Activated CD4-positive, alpha-beta T cell treated with anti-CD3 and anti-CD28 coated beads, Interleukin-2, amount 50 U/mL, for 48 hours (primary cell): ENCODE measurements around the gene ACOT6.
"Not testable (repeated sequence)": the region's sequence is repeated elsewhere in the genome, so short reads cannot be mapped to it uniquely, and the experiment has no call there.

Experiments
- DNase-seq, 2 experiments: peaks; one replicate each; pipeline ENCODE4 v3.0.0-alpha.2; 2020

Gene ACOT6

DNA sequence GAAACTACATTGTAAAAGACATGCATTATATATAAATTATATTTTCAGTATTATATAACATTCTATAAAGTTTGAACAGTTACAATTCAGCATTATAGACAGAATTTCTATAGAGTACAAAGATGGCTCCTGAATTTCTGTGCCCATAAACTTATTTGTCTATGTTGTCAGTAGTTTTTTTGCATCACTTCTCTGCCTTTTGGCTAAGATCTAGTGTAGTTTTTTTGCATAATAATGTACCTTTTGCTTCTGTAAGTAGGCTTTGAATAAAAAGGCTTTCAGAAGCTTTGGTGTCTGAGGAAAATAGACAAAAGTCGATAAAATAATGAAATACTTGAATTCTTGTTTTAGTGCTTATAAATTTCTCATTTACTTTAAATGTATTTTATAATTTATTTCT, 43.5 kb downstream of the ACOT6 start:
- DNase-seq: no peak

DNA sequence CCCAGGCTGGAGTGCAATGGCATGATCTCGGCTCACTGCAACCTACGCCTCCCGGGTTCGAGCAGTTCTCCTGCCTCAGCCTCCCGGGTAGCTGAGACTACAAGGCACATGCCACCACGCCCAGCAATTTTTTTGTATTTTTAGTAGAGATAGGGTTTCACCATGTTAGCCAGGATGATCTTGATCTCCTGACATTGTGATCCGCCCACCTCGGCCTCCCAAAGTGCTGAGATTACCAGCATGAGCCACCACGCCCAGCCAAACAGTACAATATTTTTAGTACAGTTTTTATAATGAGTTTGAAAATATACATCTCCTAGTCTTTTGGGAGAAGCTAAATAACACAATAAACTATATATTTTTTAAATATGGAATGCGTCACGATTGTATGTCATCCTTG, 46.9 kb downstream of the ACOT6 start:
- not testable (repeated sequence) for DNase-seq

DNA sequence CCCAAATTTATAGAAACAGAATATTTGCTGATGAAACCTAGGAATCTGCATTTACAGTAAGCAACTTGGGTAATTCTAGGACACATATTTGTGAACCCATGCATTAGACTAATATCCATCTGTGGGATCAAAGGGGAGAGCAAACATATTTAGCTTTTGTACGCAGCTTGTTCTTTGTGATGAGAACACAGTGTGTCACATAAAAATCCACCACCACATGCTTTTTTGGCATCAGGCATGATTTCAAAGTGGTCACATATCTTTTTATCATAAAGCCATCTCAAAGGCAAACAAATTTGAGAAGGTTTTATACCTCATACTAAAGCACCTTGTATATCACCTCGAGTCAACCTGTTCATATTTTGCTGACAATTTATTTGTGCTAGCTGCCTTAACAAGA, 48.2 kb downstream of the ACOT6 start:
- DNase-seq: no peak

DNA sequence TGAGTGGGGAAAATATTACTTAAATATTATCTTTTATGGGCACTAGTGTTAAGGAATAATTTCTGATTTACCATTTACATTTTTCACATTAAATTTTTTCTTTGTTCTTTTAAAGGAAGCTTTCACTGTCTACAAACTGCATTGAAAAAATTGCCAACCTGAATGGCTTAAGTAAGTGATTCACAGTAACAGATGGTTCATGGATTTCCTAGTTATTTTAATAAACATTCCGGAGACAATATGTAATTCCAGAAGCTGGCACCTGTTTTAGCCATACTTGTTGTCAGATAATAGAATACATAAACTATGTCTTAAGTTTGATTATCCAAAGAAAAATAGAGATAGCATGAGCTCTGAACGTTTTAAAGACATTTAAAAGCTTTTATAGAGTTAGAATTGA, 49.6 kb downstream of the ACOT6 start:
- DNase-seq: no peak

DNA sequence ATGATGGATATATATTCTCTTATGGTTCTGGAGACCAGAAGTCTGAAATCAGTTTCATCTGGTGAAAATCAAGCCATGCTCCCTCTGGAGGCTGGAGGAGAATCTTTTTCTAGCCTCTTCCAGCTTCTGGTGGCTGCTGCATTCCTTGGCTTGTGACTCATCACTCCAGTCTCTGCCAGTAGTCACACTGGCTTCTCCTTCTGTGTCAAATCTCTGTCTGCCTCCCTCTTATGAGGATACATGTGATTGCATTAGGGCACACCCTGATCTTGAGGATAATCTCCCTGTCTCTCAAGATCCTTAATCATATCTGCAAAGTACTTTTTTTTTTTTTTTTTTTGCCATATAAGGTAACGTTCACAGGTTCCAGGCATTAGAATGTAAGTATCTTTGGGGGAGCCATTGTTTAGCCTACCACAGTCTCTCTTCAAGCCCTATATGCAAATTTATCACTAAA, 50.2 kb downstream of the ACOT6 start:
- no peak for DNase-seq

DNA sequence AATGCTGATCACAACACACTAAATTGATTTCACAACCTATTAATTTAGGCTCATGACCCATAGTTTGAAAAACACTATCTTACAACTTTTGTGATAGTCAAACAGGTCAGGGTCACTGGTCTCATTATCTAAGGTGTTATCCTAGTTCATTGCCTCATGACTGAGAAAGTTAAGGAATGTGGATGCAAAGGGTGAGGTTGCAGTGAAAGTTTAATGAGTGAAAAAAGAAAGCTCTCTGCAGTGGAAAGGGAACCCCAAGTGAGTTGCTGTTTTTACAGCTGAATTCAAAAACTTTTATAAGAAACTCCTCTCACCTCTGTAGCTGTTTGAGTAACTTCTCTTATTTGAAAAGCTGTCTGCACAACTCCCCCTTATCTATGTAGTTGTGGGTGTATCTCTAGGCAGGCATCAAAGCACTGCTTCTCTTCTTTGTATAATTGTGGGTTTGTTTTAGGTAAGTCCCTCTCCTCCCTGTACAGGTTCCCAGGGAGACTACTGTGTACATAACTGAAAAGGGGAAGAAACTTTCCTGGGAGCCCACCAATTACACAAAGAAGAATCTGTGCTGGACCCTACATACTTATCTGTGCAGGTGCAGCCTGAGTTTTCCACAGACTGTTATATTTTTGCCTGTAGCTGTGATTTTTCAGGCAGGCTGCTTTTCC, 51.4 kb downstream of the ACOT6 start:
- DNase-seq: no peak

DNA sequence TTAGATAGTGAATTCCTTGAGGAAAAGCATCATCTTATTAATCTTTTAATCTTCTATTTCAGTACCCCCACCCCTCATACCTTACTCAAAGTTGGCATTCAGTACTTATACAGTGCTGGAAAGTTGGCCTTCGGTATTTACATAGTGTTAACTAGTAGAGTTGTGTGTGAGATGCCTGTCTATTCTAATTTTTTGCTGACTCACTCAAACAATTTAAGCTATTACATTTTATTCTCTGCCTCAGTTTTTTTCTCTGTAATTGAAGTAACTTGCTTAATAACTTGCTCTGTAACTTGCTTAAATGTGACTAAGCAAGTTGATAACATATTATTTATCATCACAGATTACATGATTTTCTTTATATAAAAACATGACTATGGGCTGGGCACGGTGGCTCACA, 52.8 kb downstream of the ACOT6 start:
- no peak for DNase-seq

DNA sequence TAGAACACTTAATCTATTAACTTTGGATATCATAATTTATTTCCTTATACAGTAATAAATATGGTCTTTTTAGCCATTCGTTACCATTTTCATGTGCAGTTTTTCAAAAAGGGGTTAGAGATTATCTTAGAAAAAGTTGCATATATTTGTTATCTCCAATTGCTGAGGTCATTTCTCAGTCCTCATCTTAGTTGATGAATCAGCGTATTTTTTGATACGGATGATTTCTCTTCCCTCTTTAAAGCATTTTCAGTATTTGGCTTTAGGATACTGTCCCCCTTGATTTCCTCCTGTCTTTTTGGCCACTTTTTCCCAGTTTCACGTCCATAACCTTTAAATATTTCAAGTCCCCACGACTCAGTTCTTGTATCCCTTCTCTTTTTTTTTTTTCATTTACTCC, 54.3 kb downstream of the ACOT6 start:
- DNase-seq: no peak

DNA sequence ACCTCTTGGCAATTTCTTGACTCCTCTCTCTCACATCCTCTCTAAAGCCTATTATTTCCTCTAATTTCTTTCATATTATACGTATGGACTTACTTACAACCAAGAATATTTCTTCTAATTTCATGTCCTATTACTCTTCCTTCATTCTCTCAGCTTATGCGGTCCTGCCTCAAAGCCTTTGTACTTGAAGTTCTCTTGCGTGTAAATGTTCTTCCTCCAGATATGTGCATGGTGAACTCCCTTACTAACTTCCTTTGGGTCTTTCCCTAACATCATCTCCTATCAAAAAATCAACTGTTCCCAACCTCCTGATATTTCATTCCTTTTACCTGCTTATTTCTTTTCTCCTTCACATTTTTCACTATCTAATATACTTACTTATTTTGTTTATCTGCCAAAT, 55.5 kb downstream of the ACOT6 start:
- no peak for DNase-seq
